ENCODE data around the gene TRAFD1.
"Not testable (repeated sequence)": the region's sequence is repeated elsewhere in the genome, so short reads cannot be mapped to it uniquely, and the experiment has no call there.

TRAFD1 gene

GRCh38 chr12:112158461-112159145 is 33.2 kb downstream of the TRAFD1 start:
- not testable (repeated sequence) for DNase-seq (ENCODE audit: low spot score)

GRCh38 chr12:112159146-112159541 is 33.8 kb downstream of the TRAFD1 start:
- no peak for DNase-seq (ENCODE audit: low spot score)

GRCh38 chr12:112160611-112161010 is 35.3 kb downstream of the TRAFD1 start:
- no peak for DNase-seq (ENCODE audit: low spot score)

GRCh38 chr12:112161711-112162110 is 36.4 kb downstream of the TRAFD1 start:
- no peak for DNase-seq (ENCODE audit: low spot score)

GRCh38 chr12:112162241-112162790 is 37.0 kb downstream of the TRAFD1 start:
- DNase-seq (ENCODE audit: low spot score), result no peak

- DNase-seq (ENCODE audit: low spot score), result no peak
These were observed 37.7 kb downstream of the TRAFD1 start for GRCh38 chr12:112163056-112163455.

GRCh38 chr12:112163471-112163991 is 38.2 kb downstream of the TRAFD1 start:
- DNase-seq (ENCODE audit: low spot score), result no peak

- DNase-seq (ENCODE audit: low spot score), result no peak
These were observed 38.8 kb downstream of the TRAFD1 start for GRCh38 chr12:112164011-112164660.

- no peak for DNase-seq (ENCODE audit: low spot score)
These were observed 40.3 kb downstream of the TRAFD1 start for GRCh38 chr12:112165624-112166023.

GRCh38 chr12:112166051-112167015 is 41.0 kb downstream of the TRAFD1 start:
- DNase-seq (ENCODE audit: low spot score), result no peak

- DNase-seq (ENCODE audit: low spot score), result no peak
These were observed 41.7 kb downstream of the TRAFD1 start for GRCh38 chr12:112167031-112167461.

- DNase-seq (ENCODE audit: low spot score), result no peak
These were observed 42.6 kb downstream of the TRAFD1 start for GRCh38 chr12:112167718-112168525.

- DNase-seq (ENCODE audit: low spot score), result no peak
These were observed 43.2 kb downstream of the TRAFD1 start for GRCh38 chr12:112168561-112168971.

- DNase-seq (ENCODE audit: low spot score), result no peak
These were observed 44.0 kb downstream of the TRAFD1 start for GRCh38 chr12:112169161-112169872.

GRCh38 chr12:112169966-112170365 is 44.6 kb downstream of the TRAFD1 start:
- DNase-seq (ENCODE audit: low spot score), result no peak

GRCh38 chr12:112170376-112170775 is 45.0 kb downstream of the TRAFD1 start:
- peak; percentile 50 for DNase-seq (ENCODE audit: low spot score)

- no peak for DNase-seq (ENCODE audit: low spot score)
These were observed 45.7 kb downstream of the TRAFD1 start for GRCh38 chr12:112170971-112171596.

- DNase-seq (ENCODE audit: low spot score), result no peak
These were observed 47.4 kb downstream of the TRAFD1 start for GRCh38 chr12:112172556-112173324.

Measured in germinal center (tissue), 1 donor.